ENCODE data around the gene TAF1. TPM values are rescaled to one million over a fixed set of nuclear protein-coding genes. Genes with fewer than 3 reads are reported as not detected.
"Not testable (repeated sequence)": the region's sequence is repeated elsewhere in the genome, so short reads cannot be mapped to it uniquely, and the experiment has no call there.

TAF1 gene
- total RNA-seq, 4 donors from 2014 or later = 36.0 to 59.4 (median 48.8) TPM

DNA sequence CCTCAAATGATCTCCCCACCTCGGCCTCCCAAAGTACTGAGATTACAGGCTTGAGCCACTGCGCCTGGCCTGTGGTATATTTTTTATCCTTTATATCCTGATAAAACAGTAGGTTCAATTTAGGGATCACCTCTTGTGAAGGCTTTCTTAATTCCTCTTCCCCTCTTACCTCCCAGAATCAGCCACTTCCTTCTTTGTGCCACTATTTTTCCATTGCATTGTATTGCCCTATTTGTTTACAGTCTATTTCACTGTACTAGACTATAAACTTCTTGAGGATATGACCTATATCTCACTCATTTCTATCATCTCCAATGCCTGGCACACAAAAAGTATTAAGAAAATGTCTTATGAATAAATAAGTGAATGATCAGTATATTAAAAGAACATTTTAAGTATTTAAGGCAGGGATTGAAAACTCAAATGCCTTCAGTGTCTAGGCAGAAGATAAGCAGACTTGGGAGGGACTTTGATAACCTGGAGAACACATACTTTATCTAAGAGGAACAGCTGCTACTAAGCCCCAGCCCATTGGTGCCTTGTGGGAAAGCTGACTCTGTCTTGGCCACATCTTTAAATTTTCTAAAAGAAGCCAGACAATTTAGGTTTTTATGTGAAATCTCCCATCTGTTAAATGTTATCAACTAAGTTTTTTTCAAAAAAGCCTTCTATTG lies 84.4 kb downstream of the TAF1 start:
- peaks cover 0 to 8% of the 10 kb centered on the region in 2 donors for H3K36me3 ChIP-seq
- H3K4me1 ChIP-seq = no peaks in the 10 kb centered on the region
- TF ChIP-seq, protein P1, sequence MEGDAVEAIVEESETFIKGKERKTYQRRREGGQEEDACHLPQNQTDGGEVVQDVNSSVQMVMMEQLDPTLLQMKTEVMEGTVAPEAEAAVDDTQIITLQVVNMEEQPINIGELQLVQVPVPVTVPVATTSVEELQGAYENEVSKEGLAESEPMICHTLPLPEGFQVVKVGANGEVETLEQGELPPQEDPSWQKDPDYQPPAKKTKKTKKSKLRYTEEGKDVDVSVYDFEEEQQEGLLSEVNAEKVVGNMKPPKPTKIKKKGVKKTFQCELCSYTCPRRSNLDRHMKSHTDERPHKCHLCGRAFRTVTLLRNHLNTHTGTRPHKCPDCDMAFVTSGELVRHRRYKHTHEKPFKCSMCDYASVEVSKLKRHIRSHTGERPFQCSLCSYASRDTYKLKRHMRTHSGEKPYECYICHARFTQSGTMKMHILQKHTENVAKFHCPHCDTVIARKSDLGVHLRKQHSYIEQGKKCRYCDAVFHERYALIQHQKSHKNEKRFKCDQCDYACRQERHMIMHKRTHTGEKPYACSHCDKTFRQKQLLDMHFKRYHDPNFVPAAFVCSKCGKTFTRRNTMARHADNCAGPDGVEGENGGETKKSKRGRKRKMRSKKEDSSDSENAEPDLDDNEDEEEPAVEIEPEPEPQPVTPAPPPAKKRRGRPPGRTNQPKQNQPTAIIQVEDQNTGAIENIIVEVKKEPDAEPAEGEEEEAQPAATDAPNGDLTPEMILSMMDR (IDR thresholded peaks at IDR 0.05) = no peak
- no peak for TF ChIP-seq POLR2A (IDR thresholded peaks at IDR 0.05)
- H3K27me3 ChIP-seq = no peaks in the 10 kb centered on the region
- intact Hi-C loops (cut with DNase I) = no loop called here
- no peak for DNase-seq
- no peaks in the 10 kb centered on the region for H3K9me3 ChIP-seq
- 94 to 100% methylated on average over 2 of the region's 2 CpGs for WGBS, 2 donors
- no peak overlapping the region for H3K27ac ChIP-seq
- H3K4me3 ChIP-seq (replicated peaks in 1 of 3) = no peak overlapping the region

DNA sequence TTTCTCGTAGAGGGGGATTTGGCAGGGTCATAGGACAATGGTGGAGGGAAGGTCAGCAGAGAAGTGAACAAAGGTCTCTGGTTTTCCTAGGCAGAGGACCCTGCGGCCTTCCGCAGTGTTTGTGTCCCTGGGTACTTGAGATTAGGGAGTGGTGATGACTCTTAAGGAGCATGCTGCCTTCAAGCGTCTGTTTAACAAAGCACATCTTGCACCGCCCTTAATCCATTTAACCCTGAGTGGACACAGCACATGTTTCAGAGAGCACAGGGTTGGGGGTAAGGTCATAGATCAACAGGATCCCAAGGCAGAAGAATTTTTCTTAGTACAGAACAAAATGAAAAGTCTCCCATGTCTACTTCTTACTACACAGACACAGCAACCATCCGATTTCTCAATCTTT lies 85.4 kb downstream of the TAF1 start:
- DNase-seq; H3K27me3 ChIP-seq; H3K4me1 ChIP-seq; H3K9me3 ChIP-seq; H3K4me3 ChIP-seq (replicated peaks in 1 of 3); H3K27ac ChIP-seq; H3K36me3 ChIP-seq; intact Hi-C loops (cut with DNase I): not testable (repeated sequence)
- WGBS, 2 donors = 57 to 67% methylated on average over 3 to 4 of the region's 6 CpGs

DNA sequence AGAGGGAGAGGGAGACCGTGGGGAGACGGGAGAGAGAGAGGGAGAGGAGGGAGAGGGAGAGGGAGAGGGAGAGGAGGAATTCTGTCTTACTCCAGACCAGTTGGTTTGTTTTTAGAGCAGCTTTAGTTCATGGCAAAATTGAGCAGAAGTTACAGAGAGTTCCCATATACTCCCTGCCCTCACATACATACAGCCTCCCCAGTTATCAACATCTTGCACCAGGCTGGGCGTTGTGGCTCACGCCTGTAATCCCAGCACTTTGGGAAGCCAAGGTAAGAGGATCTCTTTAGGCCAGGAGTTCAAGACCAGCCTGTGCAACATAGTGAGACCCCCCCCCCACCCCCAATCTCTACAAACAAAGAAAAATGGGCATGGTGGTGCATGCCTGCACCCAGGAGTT lies 86.9 kb downstream of the TAF1 start:
- Histone ChIP-seq H3K27ac (no peak overlapping the region), H3K4me1 (no peaks in the 10 kb centered on the region), H3K9me3 (no peaks in the 10 kb centered on the region), H3K36me3 (peaks cover 0 to 16% of the 10 kb centered on the region in 2 donors), H3K27me3 (no peaks in the 10 kb centered on the region), H3K4me3 (replicated peaks in 1 of 3) (no peak overlapping the region)
- WGBS, 2 donors = 94 to 96% methylated on average over 4 of the region's 4 CpGs
- TF ChIP-seq, protein P1 (IDR thresholded peaks at IDR 0.05) = no peak
- no peak for TF ChIP-seq POLR2A (IDR thresholded peaks at IDR 0.05)
- no peak for DNase-seq
- intact Hi-C loops (cut with DNase I) = no loop called here

DNA sequence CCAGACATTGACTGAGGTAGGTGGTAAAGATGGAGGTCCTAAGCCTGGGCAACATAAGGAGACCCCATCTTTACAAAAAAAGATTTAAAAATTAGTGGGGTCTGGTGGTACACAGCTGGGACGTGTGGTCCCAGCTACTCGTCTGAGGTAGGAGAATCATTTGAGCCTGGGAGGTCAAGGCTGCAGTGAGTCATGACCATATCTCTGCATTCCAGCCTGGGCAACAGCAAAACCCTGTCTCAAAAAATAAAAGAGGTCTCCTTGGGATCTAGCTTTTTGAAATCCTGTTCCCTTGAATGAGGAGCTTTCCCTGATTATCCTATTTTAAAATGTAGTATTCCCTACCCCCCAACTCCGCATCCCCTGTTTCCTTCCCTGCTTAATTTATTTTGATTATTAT lies 88.1 kb downstream of the TAF1 start:
- TF ChIP-seq POLR2A (IDR thresholded peaks at IDR 0.05) = no peak
- TF ChIP-seq, protein P1 (IDR thresholded peaks at IDR 0.05) = no peak
- no peak for DNase-seq
- Histone ChIP-seq H3K4me1 (no peaks in the 10 kb centered on the region), H3K4me3 (replicated peaks in 1 of 3) (no peak overlapping the region), H3K27me3 (no peaks in the 10 kb centered on the region), H3K36me3 (peaks cover 0 to 20% of the 10 kb centered on the region in 2 donors), H3K27ac (no peak overlapping the region), H3K9me3 (no peaks in the 10 kb centered on the region)
- intact Hi-C loops (cut with DNase I) = no loop called here
- 94 to 100% methylated on average over 3 of the region's 3 CpGs for WGBS, 2 donors

DNA sequence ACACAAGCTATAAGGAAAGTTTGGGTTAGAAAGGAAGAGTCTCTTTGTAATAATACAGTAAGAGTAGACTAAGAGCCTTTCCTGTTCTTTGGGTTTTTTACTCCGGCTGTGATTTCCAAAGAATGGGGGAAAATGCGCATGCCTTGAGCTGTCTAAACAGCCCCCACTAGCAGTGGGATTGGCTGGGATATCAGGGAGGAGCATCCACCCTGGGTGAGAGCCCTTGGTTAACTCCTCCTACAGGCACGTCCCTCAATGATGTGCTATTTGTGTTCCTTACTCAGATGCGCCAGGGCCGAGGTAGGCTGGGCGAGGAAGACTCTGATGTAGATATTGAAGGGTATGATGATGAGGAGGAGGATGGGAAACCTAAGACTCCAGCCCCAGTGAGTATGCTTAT lies 92.7 kb downstream of the TAF1 start:
- intact Hi-C loops (cut with DNase I) = no loop called here
- 96 to 99% methylated on average over 5 to 6 of the region's 6 CpGs for WGBS, 2 donors

More for the DNA sequence above, 92.7 kb downstream of the TAF1 start:
- H3K27me3 ChIP-seq = no peaks in the 10 kb centered on the region
- TF ChIP-seq, protein P1 (IDR thresholded peaks at IDR 0.05) = no peak
- TF ChIP-seq POLR2A (IDR thresholded peaks at IDR 0.05) = no peak
- H3K4me3 ChIP-seq (replicated peaks in 1 of 3) = no peak overlapping the region
- no peak for DNase-seq
- H3K9me3 ChIP-seq = no peaks in the 10 kb centered on the region
- no peak overlapping the region for H3K27ac ChIP-seq
- no peaks in the 10 kb centered on the region for H3K4me1 ChIP-seq
- peaks cover 13 to 58% of the 10 kb centered on the region in 2 donors for H3K36me3 ChIP-seq
